Skeletal muscle satellite cell (primary cell): ENCODE measurements around the gene BTBD9.

Experiments
- H3K27me3 ChIP-seq: 2 replicates; pipeline ENCODE4 v1.7.0; 2013; ENCODE audit warnings: low read length; ENCODE audit not compliant: control insufficient read depth, insufficient read depth
- H3K36me3 ChIP-seq: 2 replicates; pipeline ENCODE4 v1.7.0; 2013; ENCODE audit warnings: mild to moderate bottlenecking, control low read depth, low read length; ENCODE audit not compliant: insufficient read depth
- H3K4me1 ChIP-seq: 2 replicates; pipeline ENCODE4 v1.7.0; 2013; ENCODE audit warnings: low read length; ENCODE audit not compliant: control insufficient read depth, insufficient read depth
- H3K4me2 ChIP-seq: 2 replicates; pipeline ENCODE4 v1.7.0; 2013; ENCODE audit warnings: mild to moderate bottlenecking, low read length
- H3K4me3 ChIP-seq: 2 replicates; pipeline ENCODE4 v1.7.0; 2013; ENCODE audit warnings: low read length
- H3K9ac ChIP-seq: 2 replicates; pipeline ENCODE4 v1.7.0; 2013; ENCODE audit warnings: mild to moderate bottlenecking, low read depth, low read length, moderate library complexity
- H3K9me3 ChIP-seq: replicated peaks from 2 replicates; pipeline ENCODE4 v1.7.0; 2013; ENCODE audit warnings: mild to moderate bottlenecking, control low read depth, low read length

Gene BTBD9

GRCh38 chr6:38272222-38272621 is 367.5 kb downstream of the BTBD9 start:
- no peaks in the 10 kb centered on the region for H3K36me3 ChIP-seq
- H3K4me1 ChIP-seq: peaks cover 33% of the 10 kb centered on the region
- no peaks in the 10 kb centered on the region for H3K27me3 ChIP-seq
- H3K4me2 ChIP-seq: no peak overlapping the region
- H3K9me3 ChIP-seq: no peaks in the 10 kb centered on the region
- H3K4me3 ChIP-seq: no peak overlapping the region
- H3K9ac ChIP-seq: no peak overlapping the region

DNA sequence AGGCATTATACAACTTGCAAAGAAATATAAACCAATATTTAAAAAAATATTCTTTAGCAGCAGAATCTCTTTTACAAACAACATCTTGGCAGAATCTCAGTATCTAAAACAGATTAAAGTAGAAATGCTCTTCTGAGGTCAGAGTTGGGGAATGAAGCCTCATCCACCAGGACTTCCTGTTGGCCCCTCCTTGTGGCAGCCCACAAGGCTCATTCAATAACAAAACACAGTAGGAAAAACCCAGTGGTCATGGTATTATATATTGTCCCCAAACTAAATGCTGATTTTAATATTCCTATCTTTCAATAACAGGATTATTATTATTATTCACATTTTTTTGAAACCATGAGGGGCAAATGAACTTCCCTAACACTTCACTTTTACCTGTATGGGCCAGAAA is 368.6 kb downstream of the BTBD9 start:
- Histone ChIP-seq H3K4me3 (no peak overlapping the region), H3K4me1 (peaks cover 39% of the 10 kb centered on the region), H3K9me3 (no peaks in the 10 kb centered on the region), H3K9ac (no peak overlapping the region), H3K36me3 (no peaks in the 10 kb centered on the region), H3K4me2 (no peak overlapping the region), H3K27me3 (no peaks in the 10 kb centered on the region)

DNA sequence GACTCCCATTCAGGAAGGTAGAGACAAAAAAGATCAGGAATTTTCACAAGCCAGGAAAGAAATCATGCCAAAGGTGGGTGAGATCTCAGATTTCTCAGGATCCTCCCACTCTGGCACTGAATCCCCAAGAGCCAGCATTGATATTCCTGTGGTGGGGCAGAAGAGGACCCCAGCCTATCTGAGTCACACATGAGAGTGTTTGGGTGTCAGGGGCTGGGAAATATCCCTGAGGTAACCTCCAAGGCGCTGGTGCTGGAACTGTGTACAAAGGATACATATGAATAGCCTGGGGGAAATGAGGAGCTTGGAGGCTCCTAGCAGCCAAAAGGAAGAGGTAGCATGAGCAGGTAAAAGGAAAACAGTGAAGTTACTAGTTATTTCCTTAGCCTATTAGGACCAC is 369.4 kb downstream of the BTBD9 start:
- Histone ChIP-seq H3K4me1 (peaks cover 39% of the 10 kb centered on the region), H3K9me3 (no peaks in the 10 kb centered on the region), H3K36me3 (no peaks in the 10 kb centered on the region), H3K4me2 (no peak overlapping the region), H3K4me3 (no peak overlapping the region), H3K9ac (no peak overlapping the region), H3K27me3 (no peaks in the 10 kb centered on the region)

GRCh38 chr6:38269461-38270172 is 370.1 kb downstream of the BTBD9 start:
- Histone ChIP-seq H3K36me3 (no peaks in the 10 kb centered on the region), H3K4me2 (no peak overlapping the region), H3K9me3 (no peaks in the 10 kb centered on the region), H3K9ac (no peak overlapping the region), H3K4me1 (peaks cover 39% of the 10 kb centered on the region), H3K27me3 (no peaks in the 10 kb centered on the region), H3K4me3 (no peak overlapping the region)

- H3K4me1 ChIP-seq: peaks cover 45% of the 10 kb centered on the region
- H3K9me3 ChIP-seq: no peaks in the 10 kb centered on the region
- no peaks in the 10 kb centered on the region for H3K27me3 ChIP-seq
- H3K4me2 ChIP-seq: no peak overlapping the region
- H3K9ac ChIP-seq: no peak overlapping the region
- H3K4me3 ChIP-seq: no peak overlapping the region
- no peaks in the 10 kb centered on the region for H3K36me3 ChIP-seq
Observed at GRCh38 chr6:38268342-38268741, 371.4 kb downstream of the BTBD9 start.

DNA sequence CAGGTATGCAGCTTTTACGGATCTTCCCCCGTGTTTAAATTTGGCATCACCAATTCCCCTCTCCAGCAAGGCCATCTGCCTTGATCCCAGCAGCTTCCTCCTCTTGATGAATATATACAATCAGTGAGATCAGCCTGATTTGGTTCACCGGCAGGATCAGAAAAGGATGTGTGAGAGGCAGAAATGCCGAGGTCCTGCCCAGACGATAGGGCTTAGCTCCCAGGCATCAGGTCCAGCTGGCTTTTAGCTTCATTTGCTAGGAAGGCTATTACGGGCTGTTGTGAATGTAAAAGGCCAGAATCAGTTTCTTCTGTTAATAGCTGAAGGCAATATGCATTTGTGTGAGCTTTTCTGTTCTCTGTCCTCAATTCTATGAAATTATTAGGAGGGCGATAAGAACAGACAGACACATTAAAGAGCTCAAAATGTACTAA is 372.8 kb downstream of the BTBD9 start:
- Histone ChIP-seq H3K4me1 (peaks cover 51% of the 10 kb centered on the region), H3K4me3 (no peak overlapping the region), H3K4me2 (no peak overlapping the region), H3K27me3 (no peaks in the 10 kb centered on the region), H3K36me3 (no peaks in the 10 kb centered on the region), H3K9ac (no peak overlapping the region), H3K9me3 (no peaks in the 10 kb centered on the region)

DNA sequence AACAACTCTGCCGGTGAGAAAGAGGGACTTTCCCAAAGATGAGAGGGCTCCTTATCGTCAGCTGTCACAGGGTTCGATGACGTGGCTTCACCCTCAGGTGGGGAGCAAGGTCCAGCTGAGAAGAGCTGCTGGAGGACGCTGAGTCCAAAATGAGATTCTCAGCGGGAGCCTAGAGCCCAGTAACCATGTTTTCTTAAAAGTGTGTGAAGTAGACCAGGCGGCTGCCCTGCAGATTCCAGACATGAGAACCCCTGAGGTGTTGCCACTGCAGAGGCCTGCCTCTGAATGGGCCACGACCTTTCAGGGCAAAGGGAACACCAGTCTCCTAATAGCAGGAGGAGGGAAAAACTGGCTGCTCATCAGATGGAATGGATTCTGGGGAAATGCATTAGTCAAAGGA is 375.1 kb downstream of the BTBD9 start:
- Histone ChIP-seq H3K27me3 (no peaks in the 10 kb centered on the region), H3K9me3 (no peaks in the 10 kb centered on the region), H3K4me2 (no peak overlapping the region), H3K4me1 (peaks cover 49% of the 10 kb centered on the region), H3K4me3 (no peak overlapping the region), H3K9ac (no peak overlapping the region), H3K36me3 (no peaks in the 10 kb centered on the region)

- peaks cover 52% of the 10 kb centered on the region for H3K4me1 ChIP-seq
- H3K4me3 ChIP-seq: peak overlapping the region; percentile 50
- no peaks in the 10 kb centered on the region for H3K27me3 ChIP-seq
- no peaks in the 10 kb centered on the region for H3K36me3 ChIP-seq
- H3K4me2 ChIP-seq: peak overlapping the region; percentile 80
- no peaks in the 10 kb centered on the region for H3K9me3 ChIP-seq
- peak overlapping the region; percentile 68 for H3K9ac ChIP-seq
Observed at GRCh38 chr6:38262609-38263008, 377.1 kb downstream of the BTBD9 start.

- H3K4me2 ChIP-seq: peak overlapping the region; percentile 80
- no peaks in the 10 kb centered on the region for H3K27me3 ChIP-seq
- peak overlapping the region; percentile 68 for H3K9ac ChIP-seq
- peaks cover 51% of the 10 kb centered on the region for H3K4me1 ChIP-seq
- H3K36me3 ChIP-seq: no peaks in the 10 kb centered on the region
- peak overlapping the region; percentile 54 for H3K4me3 ChIP-seq
- no peaks in the 10 kb centered on the region for H3K9me3 ChIP-seq
Observed at GRCh38 chr6:38262026-38262425, 377.7 kb downstream of the BTBD9 start.

DNA sequence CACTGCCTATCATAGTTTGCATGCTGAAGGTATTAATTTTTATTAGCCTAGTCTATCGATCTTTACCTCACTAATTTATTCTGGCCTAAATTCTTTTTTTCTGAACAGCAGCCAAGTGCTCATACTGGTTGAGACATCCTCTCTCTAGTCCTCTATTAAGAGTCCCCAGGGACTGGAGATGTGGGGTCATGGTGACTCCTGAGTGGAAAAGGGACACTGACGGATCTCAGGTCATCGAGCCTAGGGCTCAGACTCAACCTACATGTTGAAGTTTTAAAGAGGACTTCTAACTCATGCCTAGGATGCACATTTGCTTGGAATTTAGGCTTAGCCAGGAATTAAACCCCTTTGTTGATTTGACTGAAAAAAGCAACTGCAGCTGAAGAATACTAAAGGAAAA is 378.1 kb downstream of the BTBD9 start:
- Histone ChIP-seq H3K4me3 (peak overlapping the region; percentile 54), H3K9ac (peak overlapping the region; percentile 40), H3K27me3 (no peaks in the 10 kb centered on the region), H3K4me2 (peak overlapping the region; percentile 80), H3K9me3 (no peaks in the 10 kb centered on the region), H3K36me3 (no peaks in the 10 kb centered on the region), H3K4me1 (peaks cover 47% of the 10 kb centered on the region)

GRCh38 chr6:38259736-38260135 is 380.0 kb downstream of the BTBD9 start:
- peak overlapping the region; percentile 5 for H3K9ac ChIP-seq
- H3K4me1 ChIP-seq: peaks cover 46% of the 10 kb centered on the region
- H3K27me3 ChIP-seq: no peaks in the 10 kb centered on the region
- no peaks in the 10 kb centered on the region for H3K36me3 ChIP-seq
- H3K4me3 ChIP-seq: peak overlapping the region; percentile 22
- H3K4me2 ChIP-seq: peak overlapping the region; percentile 58
- H3K9me3 ChIP-seq: no peaks in the 10 kb centered on the region

DNA sequence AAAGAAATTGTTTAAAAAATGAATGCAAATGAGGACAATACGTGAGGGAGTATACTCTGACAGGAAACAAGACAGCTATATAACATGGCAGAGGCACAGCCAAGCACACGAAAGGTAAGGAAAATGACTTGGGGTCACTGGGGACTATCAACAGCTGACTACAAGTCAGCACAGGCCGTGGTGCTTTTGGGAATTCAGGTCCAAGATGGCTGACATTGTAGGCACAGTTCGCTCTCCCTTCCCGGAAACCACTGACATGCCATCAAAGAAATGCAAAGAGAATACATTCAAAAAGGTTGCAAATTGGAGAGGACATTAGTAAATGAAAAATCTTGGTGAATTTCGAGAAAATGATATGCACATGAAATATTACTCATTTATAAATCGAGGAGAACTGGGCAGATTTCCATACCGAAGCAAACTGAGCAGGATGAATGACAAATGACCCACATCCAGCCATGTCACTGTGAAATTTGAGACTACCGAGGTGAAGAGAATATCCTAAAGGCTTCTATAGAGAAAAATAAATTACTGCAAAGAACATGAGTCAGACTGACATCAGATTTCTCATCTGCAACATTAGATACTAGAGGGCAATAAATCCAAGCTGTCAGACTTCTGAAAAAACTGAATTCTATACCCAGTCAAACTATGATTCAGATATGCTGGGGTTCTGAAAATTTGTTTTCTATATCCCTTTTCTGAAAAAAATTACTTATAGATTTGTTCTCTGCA is 391.1 kb downstream of the BTBD9 start:
- H3K27me3 ChIP-seq: no peaks in the 10 kb centered on the region
- H3K4me1 ChIP-seq: peaks cover 6% of the 10 kb centered on the region
- peak overlapping the region; percentile 19 for H3K4me2 ChIP-seq
- no peaks in the 10 kb centered on the region for H3K36me3 ChIP-seq
- H3K9ac ChIP-seq: no peak overlapping the region
- H3K4me3 ChIP-seq: no peak overlapping the region
- H3K9me3 ChIP-seq: no peaks in the 10 kb centered on the region
